A549 (cell line): ENCODE measurements around the gene XIRP1.

Experiments
- CHD2 ChIP-seq: fragments of 150-350 bp; IDR thresholded peaks from 2 replicates; pipeline ENCODE4 v1.6.1; 2014; ENCODE audit warnings: low read length; ENCODE audit not compliant: partially characterized antibody
- EP300 ChIP-seq, 2 experiments: fragments of >200 bp; sonication (Bioruptor Twin); formaldehyde crosslinking; IDR thresholded peaks; 2 replicates in 1 of 2; 3 replicates in 1 of 2; pipeline ENCODE4 v1.6.1; 2016 to 2017
- HOXA7 ChIP-seq: fragments of 250-450 bp; sonication (Bioruptor Pico); IDR thresholded peaks from 2 replicates; pipeline ENCODE4 v1.5.0; 2020; ENCODE audit warnings: mild to moderate bottlenecking, moderate library complexity
- JUNB ChIP-seq: fragments of >200 bp; sonication (Bioruptor Twin); formaldehyde crosslinking; IDR thresholded peaks from 2 replicates; pipeline ENCODE4 v1.6.1; 2016
- POLR2A ChIP-seq: IDR thresholded peaks from 2 replicates; pipeline ENCODE4 v1.6.1; 2012; ENCODE audit warnings: mild to moderate bottlenecking, low read length
- RAD21 ChIP-seq, 2 experiments: fragments of >200 bp in 1 of 2; sonication (Bioruptor Twin) in 1 of 2; formaldehyde crosslinking in 1 of 2; IDR thresholded peaks in 1 of 2; conservative IDR thresholded peaks in 1 of 2; 2 replicates in 1 of 2; 3 replicates in 1 of 2; pipeline ENCODE4 v1.6.1; 2012 to 2018; ENCODE audit warnings: inconsistent platforms in 1 of 2
- RCOR1 ChIP-seq: fragments of 150-350 bp; IDR thresholded peaks from 2 replicates; pipeline ENCODE4 v1.6.1; 2014; ENCODE audit warnings: antibody characterized with exemption, low read length, low read depth
- RFX5 ChIP-seq: fragments of 450-650 bp; IDR thresholded peaks from 2 replicates; pipeline ENCODE4 v1.7.1; 2014; ENCODE audit warnings: antibody characterized with exemption, mild to moderate bottlenecking, moderate library complexity
- SMC3 ChIP-seq: fragments of >200 bp; sonication (Bioruptor Twin); formaldehyde crosslinking; IDR thresholded peaks from 3 replicates; pipeline ENCODE4 v1.6.1; 2018; ENCODE audit warnings: inconsistent platforms
- TF ChIP-seq, protein P1 (sequence below): fragments of >200 bp; sonication (Bioruptor Twin); formaldehyde crosslinking; IDR thresholded peaks from 3 replicates; pipeline ENCODE4 v1.5.1; 2016

DNA sequence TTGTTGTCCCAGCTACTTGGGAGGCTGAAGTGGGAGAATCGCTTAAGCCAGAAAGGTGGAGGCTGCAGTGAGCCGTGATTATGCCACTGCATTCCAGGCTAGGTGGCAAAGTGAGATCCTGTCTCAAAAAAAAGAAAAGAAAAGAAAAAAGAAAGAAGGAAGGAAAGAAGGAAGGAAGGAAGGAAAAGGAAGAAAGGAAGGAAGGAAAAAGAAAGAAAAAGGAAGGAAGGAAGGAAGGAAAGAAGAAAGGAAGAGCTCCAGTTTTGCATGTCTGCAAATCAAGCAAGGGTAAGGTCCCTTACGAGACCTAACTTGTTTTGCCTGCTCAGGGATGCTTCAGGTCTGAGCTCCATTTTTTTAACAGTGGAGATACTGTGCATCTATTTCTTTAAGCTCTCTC, 3.6 kb upstream of the XIRP1 start:
- TF ChIP-seq, protein P1, sequence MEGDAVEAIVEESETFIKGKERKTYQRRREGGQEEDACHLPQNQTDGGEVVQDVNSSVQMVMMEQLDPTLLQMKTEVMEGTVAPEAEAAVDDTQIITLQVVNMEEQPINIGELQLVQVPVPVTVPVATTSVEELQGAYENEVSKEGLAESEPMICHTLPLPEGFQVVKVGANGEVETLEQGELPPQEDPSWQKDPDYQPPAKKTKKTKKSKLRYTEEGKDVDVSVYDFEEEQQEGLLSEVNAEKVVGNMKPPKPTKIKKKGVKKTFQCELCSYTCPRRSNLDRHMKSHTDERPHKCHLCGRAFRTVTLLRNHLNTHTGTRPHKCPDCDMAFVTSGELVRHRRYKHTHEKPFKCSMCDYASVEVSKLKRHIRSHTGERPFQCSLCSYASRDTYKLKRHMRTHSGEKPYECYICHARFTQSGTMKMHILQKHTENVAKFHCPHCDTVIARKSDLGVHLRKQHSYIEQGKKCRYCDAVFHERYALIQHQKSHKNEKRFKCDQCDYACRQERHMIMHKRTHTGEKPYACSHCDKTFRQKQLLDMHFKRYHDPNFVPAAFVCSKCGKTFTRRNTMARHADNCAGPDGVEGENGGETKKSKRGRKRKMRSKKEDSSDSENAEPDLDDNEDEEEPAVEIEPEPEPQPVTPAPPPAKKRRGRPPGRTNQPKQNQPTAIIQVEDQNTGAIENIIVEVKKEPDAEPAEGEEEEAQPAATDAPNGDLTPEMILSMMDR: no peak
- no peak for TF ChIP-seq POLR2A
- TF ChIP-seq EP300 (IDR thresholded peaks at IDR 0.05): no peak
- no peak for TF ChIP-seq RAD21 (conservative IDR thresholded peaks at IDR 0.05 in 1 of 2, IDR thresholded peaks at IDR 0.05 in 1 of 2)
- TF ChIP-seq CHD2: no peak
- no peak for TF ChIP-seq RCOR1
- TF ChIP-seq SMC3: no peak
- TF ChIP-seq JUNB: no peak
- TF ChIP-seq RFX5: no peak
- TF ChIP-seq HOXA7: no peak
